Peyer's patch (tissue), 4 donors: ENCODE results near the gene MACO1. TPM values are rescaled to one million over a fixed set of nuclear protein-coding genes. Genes with fewer than 3 reads are reported as not detected.

ENCODE experiments used
- DNase-seq, 3 donors: peaks; one replicate each; pipeline ENCODE4 v3.0.0-alpha.2; 2017 to 2019
- H3K27ac ChIP-seq, 4 donors: fragments of 200-600 bp; sonication (generic); one replicate each; pipeline ENCODE4 v1.5.1; 2016 to 2019
- H3K27me3 ChIP-seq, 2 donors: fragments of 200-600 bp; sonication (generic); one replicate each; pipeline ENCODE4 v1.5.1; 2019
- H3K36me3 ChIP-seq, 3 donors: fragments of 200-600 bp; sonication (generic); one replicate each; pipeline ENCODE4 v1.5.1; 2016 to 2019
- H3K4me1 ChIP-seq, 4 donors: fragments of 200-600 bp; sonication (generic); one replicate each; pipeline ENCODE4 v1.5.1; 2016 to 2019
- H3K4me3 ChIP-seq, 4 donors: fragments of 200-600 bp; sonication (generic); 1 replicate in 3 of 4; 2 replicates in 1 of 4; pipeline ENCODE4 v1.5.1; 2016 to 2019; ENCODE audit warnings: mild to moderate bottlenecking in 1 of 4
- H3K9me3 ChIP-seq, 4 donors: fragments of 200-600 bp; sonication (generic); one replicate each; pipeline ENCODE4 v1.5.1; 2016 to 2019; ENCODE audit warnings: mild to moderate bottlenecking in 1 of 4
- POLR2A ChIP-seq, 2 donors: fragments of 450-650 bp; IDR thresholded peaks; one replicate each; pipeline ENCODE4 v1.5.1; 2017; ENCODE audit warnings: antibody characterized with exemption in 2 of 2, mild to moderate bottlenecking in 2 of 2, moderate library complexity in 2 of 2
- total RNA-seq, 4 donors: library from RNA; depleted of rRNA; stranded (reverse); fragments of >200 nt; gene quantifications; one replicate each; pipeline ENCODE4 v1.1.0, GENCODE V29; 2016
- TF ChIP-seq, protein P1 (sequence below), 6 experiments: fragments of 450-650 bp in 4 of 6; fragments of 200-600 bp in 2 of 6; sonication (generic) in 1 of 6; IDR thresholded peaks; one replicate each; pipeline ENCODE4 v1.5.1; 2017 to 2019; ENCODE audit warnings: antibody characterized with exemption in 6 of 6, mild to moderate bottlenecking in 3 of 6, moderate library complexity in 1 of 6

MACO1 gene
- total RNA-seq, 4 donors from 2014 or later: 17.7 to 25.6 (median 22.8) TPM

DNA sequence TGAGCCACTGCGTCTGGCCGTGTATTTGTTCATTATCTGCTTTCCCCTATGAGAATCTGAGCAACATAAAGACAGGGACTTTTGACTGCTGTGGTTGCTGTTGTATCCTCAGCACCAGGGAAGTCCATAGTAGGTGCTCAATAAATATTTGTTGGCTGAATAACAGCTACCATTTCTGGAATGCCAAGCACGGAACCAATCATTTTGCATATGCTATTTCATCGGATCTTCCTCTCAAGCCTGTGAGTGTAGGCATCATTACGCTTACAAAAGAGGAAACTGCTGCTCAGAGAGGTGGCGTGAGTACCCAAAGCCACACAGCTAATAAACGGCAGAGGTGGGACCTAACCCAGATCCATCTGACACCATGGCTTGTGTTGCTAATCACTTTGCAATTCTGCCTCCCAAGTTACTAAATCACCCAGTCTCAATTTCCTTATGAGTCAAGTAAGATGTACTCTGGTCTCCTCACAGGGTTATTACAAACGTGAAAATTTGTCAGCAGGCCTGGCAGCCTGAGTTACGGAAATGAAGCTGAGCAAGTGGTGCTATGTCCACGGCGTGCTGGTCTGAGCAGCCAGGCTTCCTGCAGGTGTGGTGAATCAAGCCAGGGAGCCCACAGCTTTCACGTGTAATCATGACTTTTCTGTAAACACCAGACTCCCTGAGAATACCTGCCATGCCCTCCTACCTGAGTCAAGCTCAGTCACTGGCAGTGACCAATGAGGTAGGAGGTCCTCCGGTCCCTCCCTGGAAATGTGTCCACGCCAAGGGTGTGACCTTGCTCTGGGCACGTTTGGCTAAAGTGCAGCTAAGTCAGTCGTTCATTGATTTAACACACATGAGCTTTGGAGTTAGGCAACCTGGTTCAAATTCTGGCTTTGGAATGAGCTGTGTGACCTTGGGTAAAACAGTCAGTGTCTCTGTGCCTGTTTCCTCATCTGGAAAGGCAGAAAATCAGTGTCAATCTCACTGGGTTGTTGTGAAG lies 5.3 kb upstream of the MACO1 start:
- H3K27ac ChIP-seq: peak overlapping the region in 2 of 4 donors; percentile 55 to 68
- no peak overlapping the region for H3K4me3 ChIP-seq
- TF ChIP-seq, protein P1, sequence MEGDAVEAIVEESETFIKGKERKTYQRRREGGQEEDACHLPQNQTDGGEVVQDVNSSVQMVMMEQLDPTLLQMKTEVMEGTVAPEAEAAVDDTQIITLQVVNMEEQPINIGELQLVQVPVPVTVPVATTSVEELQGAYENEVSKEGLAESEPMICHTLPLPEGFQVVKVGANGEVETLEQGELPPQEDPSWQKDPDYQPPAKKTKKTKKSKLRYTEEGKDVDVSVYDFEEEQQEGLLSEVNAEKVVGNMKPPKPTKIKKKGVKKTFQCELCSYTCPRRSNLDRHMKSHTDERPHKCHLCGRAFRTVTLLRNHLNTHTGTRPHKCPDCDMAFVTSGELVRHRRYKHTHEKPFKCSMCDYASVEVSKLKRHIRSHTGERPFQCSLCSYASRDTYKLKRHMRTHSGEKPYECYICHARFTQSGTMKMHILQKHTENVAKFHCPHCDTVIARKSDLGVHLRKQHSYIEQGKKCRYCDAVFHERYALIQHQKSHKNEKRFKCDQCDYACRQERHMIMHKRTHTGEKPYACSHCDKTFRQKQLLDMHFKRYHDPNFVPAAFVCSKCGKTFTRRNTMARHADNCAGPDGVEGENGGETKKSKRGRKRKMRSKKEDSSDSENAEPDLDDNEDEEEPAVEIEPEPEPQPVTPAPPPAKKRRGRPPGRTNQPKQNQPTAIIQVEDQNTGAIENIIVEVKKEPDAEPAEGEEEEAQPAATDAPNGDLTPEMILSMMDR (IDR thresholded peaks at IDR 0.05): no peak
- TF ChIP-seq POLR2A (IDR thresholded peaks at IDR 0.05): no peak
- H3K9me3 ChIP-seq: no peaks in the 10 kb centered on the region
- no peaks in the 10 kb centered on the region for H3K36me3 ChIP-seq
- H3K27me3 ChIP-seq: no peaks in the 10 kb centered on the region
- DNase-seq: peak in 2 of 3 donors; percentile 57 to 60
- H3K4me1 ChIP-seq: no peaks in the 10 kb centered on the region

DNA sequence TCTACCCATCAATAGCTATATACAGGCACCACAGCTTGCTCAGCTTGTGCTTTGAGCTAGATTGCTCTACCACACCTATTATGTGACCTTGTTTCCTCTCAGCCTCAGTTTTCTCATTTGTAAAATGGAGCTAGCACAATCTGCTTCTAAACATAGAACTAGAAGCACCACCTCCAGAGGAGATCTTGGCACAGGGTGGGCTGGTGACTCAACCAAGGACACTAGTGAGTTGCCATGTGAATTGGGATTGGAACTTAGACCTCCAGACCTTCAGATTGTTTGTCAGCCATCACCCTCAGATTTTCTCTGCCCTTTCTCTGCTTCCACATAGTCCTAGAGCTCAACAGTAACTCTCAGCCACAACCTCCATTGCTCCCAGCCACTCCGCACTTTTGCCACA lies 3.0 kb upstream of the MACO1 start:
- Histone ChIP-seq H3K4me1 (peaks cover 0 to 9% (median 2%) of the 10 kb centered on the region in 4 donors), H3K27ac (no peak overlapping the region)
- DNase-seq: no peak

DNA sequence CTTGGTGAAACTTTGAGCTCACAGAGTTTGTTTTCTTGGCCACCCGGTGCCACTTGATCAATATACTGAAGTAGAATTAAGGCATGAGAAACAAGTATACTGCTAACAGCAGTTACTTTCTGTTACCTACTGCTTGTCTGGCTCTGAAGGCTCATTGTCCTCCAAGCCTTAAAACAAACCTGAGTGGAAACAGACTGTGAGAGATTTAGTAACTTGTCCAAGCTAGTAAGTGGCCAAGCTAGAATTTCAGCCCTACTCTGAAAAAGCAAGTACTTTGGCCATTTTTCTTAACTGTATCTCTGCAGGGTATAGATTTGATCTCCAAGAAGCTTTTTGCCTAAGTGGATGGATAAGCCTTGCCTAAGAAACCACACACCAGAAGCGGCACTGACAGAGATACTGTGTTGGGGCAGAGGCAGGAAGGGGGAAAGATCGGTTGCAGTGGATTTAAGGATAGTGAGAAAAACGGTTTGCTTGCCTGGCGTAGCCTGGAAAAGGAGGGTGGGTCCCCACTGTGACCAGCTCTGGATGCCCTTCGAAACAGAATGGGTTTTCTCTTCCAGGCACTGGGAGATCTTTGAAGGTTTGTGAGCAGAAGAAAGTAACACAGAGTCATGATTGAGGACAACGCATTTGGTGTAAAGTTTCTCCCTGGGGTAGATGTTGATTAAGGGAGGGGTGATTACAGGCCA lies 2.1 kb upstream of the MACO1 start:
- H3K4me1 ChIP-seq: peaks cover 0 to 19% (median 3%) of the 10 kb centered on the region in 4 donors
- no peaks in the 10 kb centered on the region for H3K9me3 ChIP-seq

More for the DNA sequence above, 3.0 kb upstream of the MACO1 start:
- H3K36me3 ChIP-seq: no peaks in the 10 kb centered on the region
- no peaks in the 10 kb centered on the region for H3K27me3 ChIP-seq
- no peak for TF ChIP-seq POLR2A (IDR thresholded peaks at IDR 0.05)
- TF ChIP-seq, protein P1 (IDR thresholded peaks at IDR 0.05): no peak
- H3K9me3 ChIP-seq: no peaks in the 10 kb centered on the region
- no peak overlapping the region for H3K4me3 ChIP-seq

DNA sequence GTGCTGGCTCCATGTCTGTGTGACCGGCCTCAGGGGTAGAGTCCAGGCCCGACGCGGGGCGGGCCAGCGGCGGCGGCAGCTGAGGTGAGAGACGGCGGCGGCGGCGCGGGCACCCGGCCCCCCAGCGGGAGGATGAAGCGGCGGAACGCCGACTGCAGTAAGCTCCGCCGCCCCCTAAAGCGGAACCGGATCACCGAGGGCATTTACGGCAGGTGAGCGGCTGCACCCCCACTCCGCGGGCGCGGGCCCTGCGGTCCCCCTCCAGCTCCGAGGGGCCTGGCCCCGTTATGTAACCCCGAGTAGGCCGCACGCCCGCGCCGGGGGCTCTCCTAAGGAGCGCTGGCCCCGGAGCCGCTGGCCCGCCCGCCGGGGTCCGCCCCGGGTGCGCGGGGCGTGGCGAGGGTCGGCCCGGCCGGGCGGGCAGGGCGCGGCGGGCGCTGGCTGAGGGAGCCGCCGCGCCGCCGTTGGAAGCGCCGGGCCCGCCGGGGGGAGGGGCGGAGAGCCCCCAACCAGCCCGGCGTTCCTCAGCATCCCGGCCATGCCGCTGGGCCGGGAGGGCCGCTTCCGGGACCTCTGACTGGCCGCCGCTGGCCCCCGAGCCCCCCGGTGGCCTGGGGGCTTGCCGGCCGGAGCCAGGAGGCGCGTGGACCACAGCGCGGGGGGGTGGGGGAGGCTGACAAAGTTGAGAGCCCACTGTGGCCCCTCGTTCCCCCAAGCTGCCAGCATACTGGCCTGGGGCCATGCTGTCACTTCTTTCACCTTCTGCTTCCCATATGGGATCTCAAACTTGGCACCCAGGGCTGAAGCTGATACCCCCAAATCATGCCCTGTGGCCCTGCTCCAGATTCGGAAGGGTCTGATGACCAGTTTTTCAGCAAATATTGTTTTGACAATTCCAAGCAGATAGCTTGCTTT lies 527 bp downstream of the MACO1 start:
- H3K4me1 ChIP-seq: peaks cover 0 to 45% (median 10%) of the 10 kb centered on the region in 4 donors
- no peaks in the 10 kb centered on the region for H3K9me3 ChIP-seq
- peak overlapping the region; percentile 90 to 99 (median 92) for H3K4me3 ChIP-seq
- DNase-seq: peak in 2 of 3 donors; percentile 50 to 59
- no peaks in the 10 kb centered on the region for H3K36me3 ChIP-seq
- peak overlapping the region; percentile 90 to 97 (median 94) for H3K27ac ChIP-seq
- no peaks in the 10 kb centered on the region for H3K27me3 ChIP-seq
- TF ChIP-seq POLR2A (IDR thresholded peaks at IDR 0.05): peak; percentile 27 to 52
- TF ChIP-seq, protein P1 (IDR thresholded peaks at IDR 0.05): peak in 1 of 6 experiments; percentile 24

More for the DNA sequence above, 2.1 kb upstream of the MACO1 start:
- Histone ChIP-seq H3K27ac (no peak overlapping the region), H3K4me3 (no peak overlapping the region), H3K27me3 (no peaks in the 10 kb centered on the region), H3K36me3 (no peaks in the 10 kb centered on the region)
- TF ChIP-seq, protein P1 (IDR thresholded peaks at IDR 0.05): no peak
- TF ChIP-seq POLR2A (IDR thresholded peaks at IDR 0.05): no peak
- no peak for DNase-seq
